Epithelial cell of esophagus (primary cell): ENCODE data around the gene EPN3.

ENCODE experiments used
- DNase-seq: peaks from one replicate; pipeline ENCODE4 v3.0.0; 2010; ENCODE audit warnings: low read depth
- H3K4me3 ChIP-seq: 2 replicates; pipeline ENCODE4 v1.5.1; 2011; ENCODE audit warnings: mild to moderate bottlenecking, low read length, control low read depth
- CTCF ChIP-seq: IDR thresholded peaks from 2 replicates; pipeline ENCODE4 v1.5.1; 2011; ENCODE audit warnings: low read depth, mild to moderate bottlenecking, low read length, control low read depth, inconsistent platforms; ENCODE audit not compliant: insufficient read depth; ENCODE audit errors: missing control alignments

Gene EPN3

GRCh38 chr17:50533720-50534148 is 1.2 kb downstream of the EPN3 start:
- DNase-seq: no peak
- H3K4me3 ChIP-seq: peak overlapping the region; percentile 77
- TF ChIP-seq CTCF: no peak

- peak; percentile 68 for TF ChIP-seq CTCF
- H3K4me3 ChIP-seq: peak overlapping the region; percentile 77
- DNase-seq: peak; percentile 87
These were observed 1.9 kb downstream of the EPN3 start for GRCh38 chr17:50534222-50534978.

GRCh38 chr17:50534979-50535326 is 2.4 kb downstream of the EPN3 start:
- TF ChIP-seq CTCF: no peak
- H3K4me3 ChIP-seq: peak overlapping the region; percentile 77
- DNase-seq: no peak

- H3K4me3 ChIP-seq: peak overlapping the region; percentile 77
- TF ChIP-seq CTCF: no peak
- no peak for DNase-seq
These were observed 2.9 kb downstream of the EPN3 start for GRCh38 chr17:50535407-50535806.

- H3K4me3 ChIP-seq: no peak overlapping the region
- no peak for DNase-seq
- no peak for TF ChIP-seq CTCF
These were observed 4.4 kb downstream of the EPN3 start for GRCh38 chr17:50536683-50537646.

- no peak overlapping the region for H3K4me3 ChIP-seq
- DNase-seq: no peak
- no peak for TF ChIP-seq CTCF
These were observed 5.4 kb downstream of the EPN3 start for GRCh38 chr17:50537721-50538548.
